ENCODE results near the gene DHRS3.

The DHRS3 gene

DNA sequence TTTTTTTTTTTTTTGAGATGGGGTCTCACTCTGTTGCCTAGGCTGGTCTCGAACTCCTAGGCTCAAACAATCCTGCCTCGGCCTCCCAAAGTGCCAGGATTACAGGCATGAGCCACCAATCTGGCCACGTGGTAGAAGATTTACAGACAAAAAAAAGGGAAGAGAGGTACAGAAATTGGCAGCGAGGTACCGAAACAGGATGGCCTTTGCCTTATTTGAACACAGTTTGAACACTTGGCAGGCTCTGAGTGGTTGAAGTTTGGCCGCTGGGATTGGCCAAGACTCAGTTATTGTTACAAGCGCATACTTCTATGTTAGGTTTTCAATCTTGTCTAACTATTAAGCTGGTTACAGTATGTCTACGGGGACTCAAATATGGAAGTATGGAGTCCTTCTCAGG is 19.7 kb upstream of the DHRS3 start:
- DNase-seq, result no peak

- DNase-seq, result no peak
These were observed 18.3 kb upstream of the DHRS3 start for GRCh38 chr1:12636098-12636950.

- no peak for DNase-seq
These were observed 16.7 kb upstream of the DHRS3 start for GRCh38 chr1:12634696-12635202.

DNA sequence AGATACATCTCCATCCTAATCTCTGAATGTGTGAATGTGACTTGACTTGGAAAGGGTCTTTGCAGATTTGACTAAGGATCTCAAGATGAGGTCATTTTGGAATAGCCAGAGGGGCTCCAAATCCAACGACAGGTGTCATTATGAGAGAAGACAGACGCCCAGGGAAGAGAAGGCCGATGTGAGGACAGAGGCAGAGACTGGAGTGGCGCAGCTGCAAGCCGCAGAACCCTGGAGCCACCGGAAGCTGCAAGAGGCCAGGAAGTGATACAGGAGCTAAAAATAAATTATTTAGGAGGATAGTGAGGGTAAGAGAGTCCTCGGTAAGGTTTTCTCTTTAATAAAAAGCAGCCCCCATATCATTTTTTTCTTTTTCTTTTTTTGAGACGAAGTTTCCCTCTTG is 16.1 kb upstream of the DHRS3 start:
- no peak for DNase-seq

DNA sequence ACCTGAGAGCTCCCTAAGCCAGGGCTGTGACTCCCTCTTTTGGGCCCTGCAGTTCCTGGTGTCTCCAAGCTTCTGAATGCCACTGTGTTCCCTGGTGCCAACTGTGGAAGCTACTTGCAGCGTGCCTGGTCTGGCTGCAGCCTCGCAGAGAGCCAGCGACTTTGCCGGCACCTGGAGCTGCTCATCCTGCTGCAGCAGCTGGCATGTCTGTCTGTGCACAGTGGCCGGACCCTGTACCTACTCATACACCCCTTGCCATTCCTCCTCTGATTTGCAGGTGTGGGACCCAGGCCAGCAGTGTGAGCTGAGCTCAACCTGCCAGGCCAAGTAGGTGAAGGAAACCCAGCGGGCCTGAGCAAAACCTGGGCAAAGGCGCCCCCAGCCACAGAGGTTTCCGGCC is 13.6 kb upstream of the DHRS3 start:
- no peak for DNase-seq

- no peak for DNase-seq
These were observed 13.0 kb upstream of the DHRS3 start for GRCh38 chr1:12630946-12631530.

- no peak for DNase-seq
These were observed 12.2 kb upstream of the DHRS3 start for GRCh38 chr1:12629985-12630760.

- DNase-seq, result no peak
These were observed 11.5 kb upstream of the DHRS3 start for GRCh38 chr1:12629511-12629956.

DNA sequence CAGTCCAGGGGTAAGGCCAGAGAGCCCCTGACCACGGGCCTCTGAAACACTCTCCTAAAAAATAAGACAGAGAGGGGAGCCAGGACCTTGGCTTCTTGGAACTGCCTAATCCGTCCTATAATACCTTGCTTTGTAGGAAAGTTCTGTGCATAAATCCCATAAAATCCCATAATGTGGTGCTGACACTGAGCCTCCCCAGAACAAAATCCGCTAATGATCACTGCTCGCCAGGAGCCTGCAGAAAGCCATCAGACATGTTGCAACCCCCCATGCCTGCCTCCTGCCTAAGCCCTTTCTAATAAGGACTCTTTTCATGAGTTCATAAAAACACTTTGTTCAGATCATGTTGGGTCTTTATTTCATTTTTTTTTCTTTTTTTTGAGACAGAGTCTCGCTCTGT is 9.3 kb upstream of the DHRS3 start:
- DNase-seq, result no peak

- DNase-seq, result no peak
These were observed 8.9 kb upstream of the DHRS3 start for GRCh38 chr1:12626888-12627287.

DNA sequence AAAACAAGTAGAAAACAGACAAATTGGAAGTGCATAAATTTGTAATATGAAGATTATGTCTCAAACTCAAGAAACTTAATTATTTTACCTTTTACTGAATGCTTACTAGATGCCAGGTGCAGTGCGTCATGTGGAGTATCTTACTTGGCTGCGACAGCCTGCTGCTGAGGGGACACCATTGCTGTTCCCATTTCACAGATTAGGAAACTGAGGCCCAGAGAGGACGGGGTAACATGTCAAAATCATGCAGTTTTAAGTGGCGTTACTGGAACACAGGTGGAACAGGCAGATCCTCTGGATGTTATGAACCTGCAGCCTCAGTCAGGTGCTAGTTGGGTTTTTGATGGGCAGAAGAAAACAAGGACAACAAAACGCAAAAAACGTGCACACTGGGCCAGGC is 7.3 kb upstream of the DHRS3 start:
- DNase-seq, result no peak

DNA sequence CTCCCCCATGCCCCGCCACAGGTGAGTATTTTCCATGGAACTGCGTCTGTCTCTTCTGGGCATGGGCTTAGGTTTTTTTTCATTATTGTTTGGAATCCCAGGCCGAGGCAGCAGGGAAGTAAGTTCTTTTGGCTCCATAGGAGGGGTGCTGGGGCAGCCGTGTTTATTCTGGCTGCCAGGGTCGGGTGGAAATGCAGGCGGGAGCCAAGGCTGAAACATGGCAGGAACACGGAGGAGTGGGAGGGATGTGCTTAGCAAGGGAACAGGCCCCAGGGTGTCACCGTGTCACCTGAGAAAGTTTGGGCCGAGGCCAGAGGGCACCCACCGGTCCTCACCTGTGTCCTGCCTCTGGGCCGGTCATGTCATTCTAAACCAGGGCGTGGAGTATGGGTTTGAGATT is 4.5 kb upstream of the DHRS3 start:
- DNase-seq, result no peak

DNA sequence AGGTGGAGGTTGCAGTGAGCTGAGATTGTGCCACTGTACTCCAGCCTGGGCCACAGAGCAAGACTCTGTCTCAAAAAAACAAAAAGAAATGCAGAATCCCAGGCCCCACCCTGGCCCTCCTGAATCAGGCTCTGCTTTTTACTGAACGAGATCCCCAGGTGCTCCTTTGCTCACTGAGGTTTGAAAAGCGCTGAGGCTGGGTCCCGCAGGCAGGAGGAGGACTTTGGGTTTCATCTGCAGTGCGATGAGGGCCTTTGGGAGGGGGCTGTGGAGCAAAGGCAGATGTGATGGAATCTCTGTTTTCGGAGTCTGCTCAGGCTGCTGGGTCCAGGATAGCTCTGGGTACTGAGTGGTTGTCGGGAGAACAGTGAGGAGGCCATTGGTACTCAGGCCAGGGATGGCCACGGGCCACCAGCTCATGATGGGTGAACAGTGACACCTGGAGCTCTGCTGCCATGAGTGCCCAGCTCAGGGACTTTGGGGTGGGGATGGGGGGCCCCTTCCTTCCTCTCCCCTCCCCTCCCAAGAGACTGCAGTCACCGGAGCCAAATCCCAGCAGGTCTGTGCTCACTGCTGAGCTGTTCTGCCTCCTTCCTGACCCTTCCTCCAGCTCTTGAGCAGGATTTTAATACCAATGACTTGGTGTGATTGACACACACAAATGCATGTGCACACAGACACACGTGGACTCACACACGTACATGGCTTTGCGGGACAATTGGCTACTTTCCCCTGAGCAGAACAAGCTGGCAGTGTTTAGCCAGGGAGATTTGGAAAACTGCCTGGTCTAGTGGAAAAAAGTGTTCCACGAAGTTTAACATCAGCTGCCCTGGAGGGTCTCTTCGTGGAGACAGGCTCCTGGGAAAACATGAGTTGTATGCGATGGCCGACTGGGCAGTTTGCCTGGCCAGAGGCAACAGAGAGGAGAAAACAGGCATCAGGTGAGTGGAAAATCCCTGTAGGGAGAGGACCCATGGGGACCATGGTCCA is 3.6 kb upstream of the DHRS3 start:
- DNase-seq, result no peak

GRCh38 chr1:12620931-12621330 is 2.9 kb upstream of the DHRS3 start:
- DNase-seq, result no peak

- peak; percentile 63 for DNase-seq
These were observed 2.5 kb upstream of the DHRS3 start for GRCh38 chr1:12620488-12620865.

- peak; percentile 63 for DNase-seq
These were observed 1.9 kb upstream of the DHRS3 start for GRCh38 chr1:12619792-12620487.

DNA sequence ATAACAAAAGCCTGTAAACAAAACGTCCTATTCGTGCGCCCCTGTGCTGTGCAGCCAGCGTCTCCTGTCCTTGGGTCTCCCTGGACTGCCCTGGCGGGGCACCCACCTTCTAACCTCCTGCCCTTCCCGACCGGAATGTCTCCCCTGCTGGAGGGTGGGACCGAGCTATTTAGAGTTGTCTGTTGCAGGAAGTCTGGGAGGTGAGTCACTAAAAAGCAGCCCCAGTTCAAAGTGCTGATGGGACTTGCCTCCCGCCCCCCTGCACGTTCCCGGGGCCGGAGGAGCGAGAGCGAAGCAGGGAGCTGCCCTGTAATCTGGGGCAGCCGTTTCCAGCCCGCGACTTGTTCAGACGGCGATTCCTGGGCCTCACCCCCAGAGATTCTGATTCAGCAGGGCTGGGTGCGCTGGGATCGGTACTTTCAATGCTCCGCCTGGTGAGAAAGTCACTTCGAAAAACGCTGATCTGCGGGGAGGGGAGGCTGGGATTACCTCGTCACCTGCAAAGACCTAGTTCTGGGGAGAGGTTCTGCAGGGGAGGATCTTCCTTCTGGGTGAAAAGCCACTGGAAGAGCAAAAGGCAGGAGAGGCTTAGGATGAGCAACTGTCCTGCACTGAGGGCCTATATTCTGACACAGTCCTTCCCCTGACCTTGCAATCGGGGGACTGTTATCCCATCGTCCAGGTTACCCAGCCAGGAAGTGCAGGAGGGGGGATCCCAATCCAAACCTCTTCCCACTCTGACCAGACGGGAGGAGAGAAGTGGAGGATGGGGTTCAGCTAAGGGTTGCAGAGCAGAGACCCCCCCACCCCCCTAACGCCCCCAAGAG is 1.2 kb upstream of the DHRS3 start:
- DNase-seq, result no peak

- DNase-seq, result no peak
These were observed 603 bp upstream of the DHRS3 start for GRCh38 chr1:12618661-12618964.

DNA sequence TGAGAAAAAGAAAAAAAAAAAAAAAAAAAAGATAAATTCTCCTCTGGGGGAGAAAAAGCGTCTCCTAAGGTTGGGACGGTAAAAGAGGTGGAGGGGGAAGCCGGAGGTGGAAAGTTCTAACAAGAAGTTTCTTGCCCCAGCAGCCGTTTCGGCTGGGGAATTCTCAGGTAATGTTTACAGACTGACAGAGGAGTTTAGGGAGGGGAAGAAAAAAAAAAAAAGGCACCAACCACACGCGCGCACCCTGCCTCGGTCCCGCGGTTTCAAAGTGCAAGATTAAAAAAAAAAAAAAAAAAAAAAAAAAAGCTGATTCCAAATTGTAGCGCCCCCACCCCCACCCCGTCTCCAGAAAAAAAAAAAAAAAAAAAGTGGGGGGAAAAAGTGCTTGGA is 504 bp downstream of the DHRS3 start:
- DNase-seq, result no peak

GRCh38 chr1:12616709-12617373 is 1.2 kb downstream of the DHRS3 start:
- no peak for DNase-seq
